AG08395 (cell line): ENCODE data around the gene SCYGR2.

ENCODE experiments used
- DNase-seq: peaks from one replicate; pipeline ENCODE4 v3.0.0; 2012; ENCODE audit warnings: mixed read lengths, low spot score

SCYGR2 gene

GRCh38 chr2:227612546-227613271 lies 14.0 kb downstream of the SCYGR2 start:
- no peak for DNase-seq

GRCh38 chr2:227613272-227613660 lies 14.6 kb downstream of the SCYGR2 start:
- DNase-seq, result no peak

GRCh38 chr2:227614246-227614645 lies 15.6 kb downstream of the SCYGR2 start:
- no peak for DNase-seq

- DNase-seq, result no peak
Observed at GRCh38 chr2:227614740-227615139, 16.0 kb downstream of the SCYGR2 start, which contains the start of gene SCYGR3. Gene SCYGR3, minus strand, starts transcription at chr2:227614840. Its CDS starts 0 bp downstream, at chr2:227614840.

- DNase-seq, result no peak
Observed at GRCh38 chr2:227615181-227615580, 16.5 kb downstream of the SCYGR2 start.

- no peak for DNase-seq
Observed at GRCh38 chr2:227615906-227616305, 17.2 kb downstream of the SCYGR2 start.

- no peak for DNase-seq
Observed at GRCh38 chr2:227616631-227617030, 17.9 kb downstream of the SCYGR2 start.

GRCh38 chr2:227617316-227618230 lies 18.9 kb downstream of the SCYGR2 start, which contains the start of gene SCYGR4:
Gene SCYGR4, plus strand, starts transcription at chr2:227617498. Its CDS starts 0 bp downstream, at chr2:227617498.
- no peak for DNase-seq

GRCh38 chr2:227623226-227623625 lies 24.5 kb downstream of the SCYGR2 start:
- peak; percentile 39 for DNase-seq

- no peak for DNase-seq
Observed at GRCh38 chr2:227625420-227625819, 26.7 kb downstream of the SCYGR2 start.

GRCh38 chr2:227626580-227627151 lies 28.0 kb downstream of the SCYGR2 start:
- DNase-seq, result no peak

GRCh38 chr2:227627769-227628168 lies 29.1 kb downstream of the SCYGR2 start:
- no peak for DNase-seq

- DNase-seq, result no peak
Observed at GRCh38 chr2:227629435-227629834, 30.7 kb downstream of the SCYGR2 start.

- no peak for DNase-seq
Observed at GRCh38 chr2:227630322-227630721, 31.6 kb downstream of the SCYGR2 start.

- DNase-seq, result no peak
Observed at GRCh38 chr2:227632827-227633226, 34.1 kb downstream of the SCYGR2 start.

- no peak for DNase-seq
Observed at GRCh38 chr2:227634201-227634600, 35.5 kb downstream of the SCYGR2 start.

- no peak for DNase-seq
Observed at GRCh38 chr2:227642656-227643055, 44.0 kb downstream of the SCYGR2 start.

GRCh38 chr2:227643990-227644551 lies 45.4 kb downstream of the SCYGR2 start:
- DNase-seq, result no peak
